ENCODE results near the gene EXOC6B.

EXOC6B gene

GRCh38 chr2:72483346-72483745, 342.5 kb downstream of the EXOC6B start:
- TF ChIP-seq, protein P1, sequence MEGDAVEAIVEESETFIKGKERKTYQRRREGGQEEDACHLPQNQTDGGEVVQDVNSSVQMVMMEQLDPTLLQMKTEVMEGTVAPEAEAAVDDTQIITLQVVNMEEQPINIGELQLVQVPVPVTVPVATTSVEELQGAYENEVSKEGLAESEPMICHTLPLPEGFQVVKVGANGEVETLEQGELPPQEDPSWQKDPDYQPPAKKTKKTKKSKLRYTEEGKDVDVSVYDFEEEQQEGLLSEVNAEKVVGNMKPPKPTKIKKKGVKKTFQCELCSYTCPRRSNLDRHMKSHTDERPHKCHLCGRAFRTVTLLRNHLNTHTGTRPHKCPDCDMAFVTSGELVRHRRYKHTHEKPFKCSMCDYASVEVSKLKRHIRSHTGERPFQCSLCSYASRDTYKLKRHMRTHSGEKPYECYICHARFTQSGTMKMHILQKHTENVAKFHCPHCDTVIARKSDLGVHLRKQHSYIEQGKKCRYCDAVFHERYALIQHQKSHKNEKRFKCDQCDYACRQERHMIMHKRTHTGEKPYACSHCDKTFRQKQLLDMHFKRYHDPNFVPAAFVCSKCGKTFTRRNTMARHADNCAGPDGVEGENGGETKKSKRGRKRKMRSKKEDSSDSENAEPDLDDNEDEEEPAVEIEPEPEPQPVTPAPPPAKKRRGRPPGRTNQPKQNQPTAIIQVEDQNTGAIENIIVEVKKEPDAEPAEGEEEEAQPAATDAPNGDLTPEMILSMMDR (IDR thresholded peaks at IDR 0.05; ENCODE audit: unreplicated experiment in 3 of 3), result no peak
- Mint-ChIP-seq H3K9me3 (peaks cover 3% of the 10 kb centered on the region), H3K36me3 (ENCODE audit: low read depth) (peaks cover 47% of the 10 kb centered on the region), H3K4me3 (no peak overlapping the region), H3K27ac (no peak overlapping the region), H3K4me1 (no peaks in the 10 kb centered on the region), H3K27me3 (ENCODE audit: low read depth) (no peaks in the 10 kb centered on the region)

- Mint-ChIP-seq H3K4me1 (no peaks in the 10 kb centered on the region), H3K4me3 (no peak overlapping the region), H3K27ac (no peak overlapping the region), H3K36me3 (ENCODE audit: low read depth) (peaks cover 68% of the 10 kb centered on the region), H3K9me3 (peaks cover 53% of the 10 kb centered on the region), H3K27me3 (ENCODE audit: low read depth) (no peaks in the 10 kb centered on the region)
- TF ChIP-seq, protein P1 (IDR thresholded peaks at IDR 0.05; ENCODE audit: unreplicated experiment in 3 of 3), result no peak
Observed at GRCh38 chr2:72475246-72475645, 350.6 kb downstream of the EXOC6B start.

DNA sequence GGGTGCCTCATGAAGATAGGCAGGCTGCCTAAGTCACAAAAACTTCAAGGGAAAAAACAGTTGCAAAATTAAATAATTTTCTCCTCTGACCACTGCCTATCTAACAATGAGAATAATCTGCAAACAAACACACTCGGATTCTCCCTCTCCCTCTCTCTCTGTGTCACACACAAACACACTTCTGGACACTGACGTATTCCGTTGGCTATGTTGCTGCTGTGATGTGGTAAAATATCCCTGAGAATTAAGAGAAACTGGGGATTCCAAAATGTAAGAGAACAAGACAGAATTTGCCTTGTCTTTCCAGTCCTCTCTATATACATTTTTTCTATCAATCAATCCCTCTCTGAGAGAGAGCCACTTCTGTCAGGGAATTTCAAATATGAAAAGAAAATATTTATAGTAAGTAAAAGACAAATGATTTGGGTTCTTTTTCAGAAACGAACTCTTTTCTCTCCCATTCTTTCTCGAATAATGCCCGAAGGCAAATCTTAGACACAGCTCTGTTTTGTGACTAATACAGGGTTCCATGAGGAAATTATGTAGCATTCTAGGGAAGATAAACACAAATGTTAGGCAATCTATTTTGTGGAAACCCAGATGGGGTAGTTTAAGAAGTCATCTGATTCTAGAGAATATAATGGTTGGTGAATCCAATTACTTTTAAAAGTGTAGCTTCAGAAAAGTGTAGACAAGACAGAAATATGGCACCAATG, 367.9 kb downstream of the EXOC6B start:
- H3K27ac Mint-ChIP-seq, result no peak overlapping the region
- H3K4me1 Mint-ChIP-seq, result no peaks in the 10 kb centered on the region
- no peaks in the 10 kb centered on the region for H3K27me3 Mint-ChIP-seq (ENCODE audit: low read depth)
- TF ChIP-seq, protein P1 (IDR thresholded peaks at IDR 0.05; ENCODE audit: unreplicated experiment in 3 of 3), result no peak
- no peak overlapping the region for H3K4me3 Mint-ChIP-seq
- peaks cover 16% of the 10 kb centered on the region for H3K36me3 Mint-ChIP-seq (ENCODE audit: low read depth)
- peaks cover 5% of the 10 kb centered on the region for H3K9me3 Mint-ChIP-seq

GRCh38 chr2:72454189-72454588, 371.6 kb downstream of the EXOC6B start:
- TF ChIP-seq, protein P1 (IDR thresholded peaks at IDR 0.05; ENCODE audit: unreplicated experiment in 3 of 3), result no peak
- Mint-ChIP-seq H3K4me3 (no peak overlapping the region), H3K9me3 (peaks cover 4% of the 10 kb centered on the region), H3K4me1 (no peaks in the 10 kb centered on the region), H3K27ac (no peak overlapping the region), H3K27me3 (ENCODE audit: low read depth) (no peaks in the 10 kb centered on the region), H3K36me3 (ENCODE audit: low read depth) (peaks cover 4% of the 10 kb centered on the region)

- TF ChIP-seq, protein P1 (IDR thresholded peaks at IDR 0.05; ENCODE audit: unreplicated experiment in 3 of 3), result no peak
- H3K4me1 Mint-ChIP-seq, result no peaks in the 10 kb centered on the region
Observed at GRCh38 chr2:72442270-72442669, 383.6 kb downstream of the EXOC6B start.

GRCh38 chr2:72439892-72440291, 385.9 kb downstream of the EXOC6B start:
- TF ChIP-seq, protein P1 (IDR thresholded peaks at IDR 0.05; ENCODE audit: unreplicated experiment in 3 of 3), result no peak
- Mint-ChIP-seq H3K27ac (no peak overlapping the region), H3K4me3 (no peak overlapping the region), H3K4me1 (no peaks in the 10 kb centered on the region), H3K9me3 (peaks cover 37% of the 10 kb centered on the region), H3K27me3 (ENCODE audit: low read depth) (no peaks in the 10 kb centered on the region), H3K36me3 (ENCODE audit: low read depth) (peaks cover 41% of the 10 kb centered on the region)

More at GRCh38 chr2:72442270-72442669, 383.6 kb downstream of the EXOC6B start:
- H3K4me3 Mint-ChIP-seq, result no peak overlapping the region
- H3K36me3 Mint-ChIP-seq (ENCODE audit: low read depth), result peaks cover 35% of the 10 kb centered on the region
- peaks cover 28% of the 10 kb centered on the region for H3K9me3 Mint-ChIP-seq
- no peaks in the 10 kb centered on the region for H3K27me3 Mint-ChIP-seq (ENCODE audit: low read depth)
- no peak overlapping the region for H3K27ac Mint-ChIP-seq
